Trophoblast cell (in vitro differentiated cells and primary cell): Measurements from ENCODE around the gene FAM3D.

Experiments used
- DNase-seq, 2 donors: peaks; one replicate each; pipeline ENCODE4 v3.0.0-alpha.2; 2016
- H2AFZ ChIP-seq: 2 replicates; pipeline ENCODE4 v1.6.1; 2013; ENCODE audit warnings: low read length, moderate library complexity, mild to moderate bottlenecking; ENCODE audit not compliant: insufficient read depth, poor library complexity
- H2AK5ac ChIP-seq: 2 replicates; pipeline ENCODE4 v1.6.1; 2013; ENCODE audit warnings: mild to moderate bottlenecking, low read length
- H2BK120ac ChIP-seq: 2 replicates; pipeline ENCODE4 v1.6.1; 2013; ENCODE audit warnings: low read length, mild to moderate bottlenecking, moderate library complexity; ENCODE audit not compliant: insufficient read depth, poor library complexity
- H2BK12ac ChIP-seq: 2 replicates; pipeline ENCODE4 v1.6.1; 2013; ENCODE audit warnings: mild to moderate bottlenecking, low read length, moderate library complexity
- H2BK5ac ChIP-seq: 2 replicates; pipeline ENCODE4 v1.6.1; 2013; ENCODE audit warnings: low read length, low read depth, moderate library complexity, mild to moderate bottlenecking; ENCODE audit not compliant: poor library complexity
- H3K14ac ChIP-seq: 2 replicates; pipeline ENCODE4 v1.6.1; 2013; ENCODE audit warnings: mild to moderate bottlenecking, low read length
- H3K18ac ChIP-seq: 2 replicates; pipeline ENCODE4 v1.6.1; 2013; ENCODE audit warnings: mild to moderate bottlenecking, low read length
- H3K23ac ChIP-seq: 2 replicates; pipeline ENCODE4 v1.6.1; 2013; ENCODE audit warnings: low read length
- H3K27ac ChIP-seq: 2 replicates; pipeline ENCODE4 v1.5.1; 2013; ENCODE audit warnings: low read depth, mild to moderate bottlenecking, inconsistent platforms, low read length, moderate library complexity
- H3K27me3 ChIP-seq: 2 replicates; pipeline ENCODE4 v1.6.1; 2013; ENCODE audit warnings: inconsistent platforms, mild to moderate bottlenecking, low read length, moderate library complexity; ENCODE audit not compliant: insufficient read depth
- H3K36me3 ChIP-seq, 2 experiments: 1 replicate in 1 of 2; 2 replicates in 1 of 2; pipeline ENCODE4 v1.6.1; 2013; ENCODE audit warnings: low read length in 2 of 2, mild to moderate bottlenecking in 2 of 2, moderate library complexity in 1 of 2; ENCODE audit not compliant: insufficient read depth in 2 of 2, control insufficient read depth in 1 of 2
- H3K4ac ChIP-seq: 2 replicates; pipeline ENCODE4 v1.6.1; 2013; ENCODE audit warnings: low read depth, mild to moderate bottlenecking, low read length, moderate library complexity
- H3K4me1 ChIP-seq, 2 experiments: 1 replicate in 1 of 2; 2 replicates in 1 of 2; pipeline ENCODE4 v1.6.1; 2013; ENCODE audit warnings: low read length in 2 of 2, mild to moderate bottlenecking in 2 of 2, moderate library complexity in 1 of 2; ENCODE audit not compliant: insufficient read depth in 2 of 2, control insufficient read depth in 1 of 2
- H3K4me2 ChIP-seq: 2 replicates; pipeline ENCODE4 v1.6.1; 2013; ENCODE audit warnings: inconsistent platforms, mild to moderate bottlenecking, low read length, moderate library complexity
- H3K4me3 ChIP-seq: 2 replicates; pipeline ENCODE4 v1.5.1; 2013; ENCODE audit warnings: mild to moderate bottlenecking, low read depth, low read length, inconsistent platforms
- H3K79me1 ChIP-seq: one replicate; pipeline ENCODE4 v1.6.1; 2013; ENCODE audit warnings: low read length
- H3K79me2 ChIP-seq: 2 replicates; pipeline ENCODE4 v1.6.1; 2013; ENCODE audit warnings: low read length, mild to moderate bottlenecking; ENCODE audit not compliant: control insufficient read depth, insufficient read depth, poor library complexity
- H3K9ac ChIP-seq: 2 replicates; pipeline ENCODE4 v1.6.1; 2013; ENCODE audit warnings: mild to moderate bottlenecking, low read length
- H3K9me3 ChIP-seq: 2 replicates; pipeline ENCODE4 v1.6.1; 2013; ENCODE audit warnings: low read depth, mild to moderate bottlenecking, control low read depth, inconsistent platforms, low read length; ENCODE audit not compliant: insufficient read depth
- H4K12ac ChIP-seq: 2 replicates; pipeline ENCODE4 v1.6.1; 2013; ENCODE audit warnings: low read depth, mild to moderate bottlenecking, low read length, moderate library complexity
- H4K8ac ChIP-seq: 2 replicates; pipeline ENCODE4 v1.6.1; 2013; ENCODE audit warnings: low read depth, mild to moderate bottlenecking, low read length, moderate library complexity
- H4K91ac ChIP-seq: one replicate; pipeline ENCODE4 v1.6.1; 2013; ENCODE audit warnings: low read depth, mild to moderate bottlenecking, low read length, moderate library complexity
- WGBS: extraction: QIAGEN DNeasy Blood & Tissue Kit; methylation state at CpG from one replicate; pipeline ENCODE4 v1.1.7; 2013; ENCODE audit warnings: missing lambda C conversion rate; ENCODE audit not compliant: insufficient read length, insufficient coverage; ENCODE audit errors: extremely low coverage; 5-methylcytosine and 5-hydroxymethylcytosine counted together

The FAM3D gene

GRCh38 chr3:58660998-58661397 lies 5.6 kb downstream of the FAM3D start:
- WGBS, result no CpG with 5 or more reads among the region's 6 CpGs
- Histone ChIP-seq H3K79me1 (no peaks in the 10 kb centered on the region), H2BK12ac (no peak overlapping the region), H3K4me2 (no peak overlapping the region), H2BK120ac (no peak overlapping the region), H3K36me3 (no peaks in the 10 kb centered on the region), H3K27me3 (no peaks in the 10 kb centered on the region), H2BK5ac (no peak overlapping the region), H4K91ac (no peak overlapping the region), H3K23ac (no peak overlapping the region), H3K9me3 (peaks cover 2% of the 10 kb centered on the region), H4K12ac (no peak overlapping the region), H2AFZ (no peak overlapping the region), H3K4me3 (no peak overlapping the region), H3K4ac (no peak overlapping the region), H3K79me2 (no peaks in the 10 kb centered on the region), H3K27ac (no peak overlapping the region), H3K14ac (no peak overlapping the region), H3K9ac (no peak overlapping the region), H4K8ac (no peak overlapping the region), H3K4me1 (peaks cover 0 to 1% of the 10 kb centered on the region in 2 experiments), H2AK5ac (no peak overlapping the region), H3K18ac (no peak overlapping the region)
- no peak for DNase-seq

- H3K23ac ChIP-seq, result no peak overlapping the region
- no peak overlapping the region for H3K4me3 ChIP-seq
- no CpG with 5 or more reads among the region's 15 CpGs for WGBS
- no peak overlapping the region for H3K14ac ChIP-seq
- H4K8ac ChIP-seq, result no peak overlapping the region
- peaks cover 2% of the 10 kb centered on the region for H3K9me3 ChIP-seq
- no peak overlapping the region for H4K91ac ChIP-seq
- peaks cover 0 to 1% of the 10 kb centered on the region in 2 experiments for H3K4me1 ChIP-seq
- H4K12ac ChIP-seq, result no peak overlapping the region
- no peaks in the 10 kb centered on the region for H3K36me3 ChIP-seq
- no peak overlapping the region for H3K4ac ChIP-seq
- no peak overlapping the region for H2BK120ac ChIP-seq
- H3K79me2 ChIP-seq, result no peaks in the 10 kb centered on the region
- H3K27me3 ChIP-seq, result no peaks in the 10 kb centered on the region
- H3K4me2 ChIP-seq, result no peak overlapping the region
- no peak overlapping the region for H3K9ac ChIP-seq
- no peak overlapping the region for H2BK12ac ChIP-seq
- no peak overlapping the region for H2AFZ ChIP-seq
- no peak overlapping the region for H2AK5ac ChIP-seq
- H3K79me1 ChIP-seq, result no peaks in the 10 kb centered on the region
- H3K27ac ChIP-seq, result no peak overlapping the region
- H2BK5ac ChIP-seq, result no peak overlapping the region
- no peak overlapping the region for H3K18ac ChIP-seq
- peak in 1 of 2 donors; percentile 19 for DNase-seq
Measured at GRCh38 chr3:58659051-58659675, 7.4 kb downstream of the FAM3D start.

GRCh38 chr3:58658508-58658907 lies 8.1 kb downstream of the FAM3D start:
- H2AFZ ChIP-seq, result no peak overlapping the region
- H3K4me2 ChIP-seq, result no peak overlapping the region
- no peak overlapping the region for H3K4me3 ChIP-seq
- no peaks in the 10 kb centered on the region for H3K79me2 ChIP-seq
- no peak overlapping the region for H3K23ac ChIP-seq
- no peak overlapping the region for H3K27ac ChIP-seq
- no peak overlapping the region for H2BK120ac ChIP-seq
- no peak overlapping the region for H2BK12ac ChIP-seq
- H3K9ac ChIP-seq, result no peak overlapping the region
- no peaks in the 10 kb centered on the region for H3K36me3 ChIP-seq
- H3K4ac ChIP-seq, result no peak overlapping the region
- H4K91ac ChIP-seq, result no peak overlapping the region
- no peaks in the 10 kb centered on the region for H3K27me3 ChIP-seq
- H3K9me3 ChIP-seq, result peaks cover 2% of the 10 kb centered on the region
- H2AK5ac ChIP-seq, result no peak overlapping the region
- WGBS, result no CpG with 5 or more reads among the region's 4 CpGs
- DNase-seq, result no peak
- H3K4me1 ChIP-seq, result peaks cover 0 to 1% of the 10 kb centered on the region in 2 experiments
- H3K79me1 ChIP-seq, result no peaks in the 10 kb centered on the region
- no peak overlapping the region for H4K8ac ChIP-seq
- no peak overlapping the region for H4K12ac ChIP-seq
- H2BK5ac ChIP-seq, result no peak overlapping the region
- no peak overlapping the region for H3K18ac ChIP-seq
- H3K14ac ChIP-seq, result no peak overlapping the region

- Histone ChIP-seq H3K4me2 (no peak overlapping the region), H3K9me3 (peaks cover 2% of the 10 kb centered on the region), H4K8ac (no peak overlapping the region), H3K9ac (no peak overlapping the region), H3K27me3 (no peaks in the 10 kb centered on the region), H3K4me3 (no peak overlapping the region), H2AFZ (no peak overlapping the region), H3K18ac (no peak overlapping the region), H2BK12ac (no peak overlapping the region), H2BK120ac (no peak overlapping the region), H3K4ac (no peak overlapping the region), H2AK5ac (no peak overlapping the region), H3K14ac (no peak overlapping the region), H3K4me1 (peaks cover 0 to 1% of the 10 kb centered on the region in 2 experiments), H4K12ac (no peak overlapping the region), H3K79me1 (no peaks in the 10 kb centered on the region), H3K79me2 (no peaks in the 10 kb centered on the region), H3K27ac (no peak overlapping the region), H2BK5ac (no peak overlapping the region), H3K23ac (no peak overlapping the region), H4K91ac (no peak overlapping the region), H3K36me3 (no peaks in the 10 kb centered on the region)
- DNase-seq, result no peak
- no CpG with 5 or more reads among the region's 8 CpGs for WGBS
Measured at GRCh38 chr3:58657571-58658141, 8.9 kb downstream of the FAM3D start.
